Activated CD8-positive, alpha-beta T cell treated with anti-CD3 and anti-CD28 coated beads for 36 hours (primary cell): Measurements from ENCODE around the gene FASTKD3. TPM values are rescaled to one million over a fixed set of nuclear protein-coding genes. Genes with fewer than 3 reads are reported as not detected.

ENCODE experiments used
- ATAC-seq: fragments of 200-7000 bp; cut with Tn5 transposase; one replicate; pipeline ENCODE4 v1.10.0; 2021; ENCODE audit warnings: mild to moderate bottlenecking, moderate library complexity
- CTCF ChIA-PET: fragments of 350-600 bp; sonication (Branson Sonifier 250); formaldehyde crosslinking; loops from one replicate; lab custom pipeline; 2021; ENCODE audit warnings: antibody characterized with exemption; lab: Charles Lee
- POLR2A ChIA-PET: fragments of 350-600 bp; sonication (Branson Sonifier 250); formaldehyde crosslinking; loops from one replicate; lab custom pipeline; 2021; ENCODE audit warnings: antibody characterized with exemption; lab: Charles Lee
- DNase-seq: peaks from one replicate; pipeline ENCODE4 v3.0.0-alpha.2; 2020
- H3K27ac Mint-ChIP-seq: one replicate; pipeline ENCODE4 v1.8.0; 2021; ENCODE audit warnings: mild to moderate bottlenecking, mixed read lengths
- H3K27me3 Mint-ChIP-seq: one replicate; pipeline ENCODE4 v1.8.0; 2021; ENCODE audit warnings: mixed read lengths
- H3K36me3 Mint-ChIP-seq: one replicate; pipeline ENCODE4 v1.8.0; 2021; ENCODE audit warnings: low read depth, mixed read lengths
- H3K4me1 Mint-ChIP-seq: one replicate; pipeline ENCODE4 v1.8.0; 2021; ENCODE audit warnings: low read depth, mixed read lengths
- H3K4me3 Mint-ChIP-seq: one replicate; pipeline ENCODE4 v1.8.0; 2021; ENCODE audit warnings: mild to moderate bottlenecking, moderate library complexity, mixed read lengths
- H3K9me3 Mint-ChIP-seq: one replicate; pipeline ENCODE4 v1.8.0; 2021; ENCODE audit warnings: mixed read lengths
- CTCF ChIP-seq: fragments of 200-600 bp; IDR thresholded peaks from one replicate; pipeline ENCODE4 v1.8.0; 2022; ENCODE audit warnings: antibody characterized with exemption, mild to moderate bottlenecking
- intact Hi-C: fragments of 100-400 bp; cut with micrococcal nuclease; formaldehyde crosslinking; loops from one replicate; pipeline ENCODE4 v1.10.0; 2022
- total RNA-seq, 2 experiments: library from RNA; stranded (reverse); gene quantifications; one replicate each; pipeline ENCODE4 v1.2.3, GENCODE V29; 2021

The FASTKD3 gene
- total RNA-seq, 2 experiments from 2014 or later: 10.6 to 10.7 TPM

- H3K27ac Mint-ChIP-seq: no peak overlapping the region
- ChIA-PET POLR2A (no interaction called here), CTCF (no interaction called here)
- TF ChIP-seq CTCF: no peak
- H3K27me3 Mint-ChIP-seq: no peaks in the 10 kb centered on the region
- H3K9me3 Mint-ChIP-seq: peaks cover 37% of the 10 kb centered on the region
- H3K36me3 Mint-ChIP-seq: peaks cover 59% of the 10 kb centered on the region
- DNase-seq: no peak
- H3K4me3 Mint-ChIP-seq: no peak overlapping the region
- no peak for ATAC-seq
- intact Hi-C loops: no loop called here
- no peaks in the 10 kb centered on the region for H3K4me1 Mint-ChIP-seq
Observed at GRCh38 chr5:7910738-7911428, 42.1 kb upstream of the FASTKD3 start.

GRCh38 chr5:7908317-7908716 is 39.5 kb upstream of the FASTKD3 start:
- Mint-ChIP-seq H3K9me3 (peaks cover 35% of the 10 kb centered on the region), H3K4me3 (no peak overlapping the region), H3K36me3 (peaks cover 83% of the 10 kb centered on the region), H3K27me3 (no peaks in the 10 kb centered on the region), H3K4me1 (peaks cover 9% of the 10 kb centered on the region), H3K27ac (no peak overlapping the region)
- DNase-seq (no peak), ATAC-seq (no peak)
- intact Hi-C loops: no loop called here
- CTCF ChIA-PET: no interaction called here
- no peak for TF ChIP-seq CTCF
- POLR2A ChIA-PET: no interaction called here

- DNase-seq: no peak
- TF ChIP-seq CTCF: no peak
- no peak for ATAC-seq
- peaks cover 28% of the 10 kb centered on the region for H3K9me3 Mint-ChIP-seq
- CTCF ChIA-PET: no interaction called here
- POLR2A ChIA-PET: no interaction called here
- peaks cover 15% of the 10 kb centered on the region for H3K4me1 Mint-ChIP-seq
- peaks cover 83% of the 10 kb centered on the region for H3K36me3 Mint-ChIP-seq
- no peaks in the 10 kb centered on the region for H3K27me3 Mint-ChIP-seq
- intact Hi-C loops: no loop called here
- H3K27ac Mint-ChIP-seq: no peak overlapping the region
- H3K4me3 Mint-ChIP-seq: no peak overlapping the region
Observed at GRCh38 chr5:7907612-7908011, 38.8 kb upstream of the FASTKD3 start.

- ATAC-seq (peak; percentile 83), DNase-seq (no peak)
- peaks cover 80% of the 10 kb centered on the region for H3K36me3 Mint-ChIP-seq
- intact Hi-C loops: no loop called here
- TF ChIP-seq CTCF: no peak
- peaks cover 23% of the 10 kb centered on the region for H3K4me1 Mint-ChIP-seq
- H3K9me3 Mint-ChIP-seq: peaks cover 15% of the 10 kb centered on the region
- POLR2A ChIA-PET: no interaction called here
- no peaks in the 10 kb centered on the region for H3K27me3 Mint-ChIP-seq
- CTCF ChIA-PET: interaction anchor here (1.0 kb wide), 1 partner anchor 17 kb away, joined by 3 read pairs; no protein-coding TSS in a partner anchor
- no peak overlapping the region for H3K4me3 Mint-ChIP-seq
- H3K27ac Mint-ChIP-seq: peak overlapping the region; percentile 59
Observed at GRCh38 chr5:7904170-7904569, 35.3 kb upstream of the FASTKD3 start.
